HG02970 (cell line): Measurements from ENCODE around the gene CRYGN.

Experiments used
- ATAC-seq: cut with Tn5 transposase; IDR thresholded peaks from one replicate; pipeline ENCODE4 v1.9.1; 2021; ENCODE audit warnings: mild to moderate bottlenecking, moderate library complexity, moderate number of reproducible peaks; ENCODE audit not compliant: unreplicated experiment, low FRiP score

Gene CRYGN

GRCh38 chr7:151428378-151429236 is 11.3 kb downstream of the CRYGN start:
- no peak for ATAC-seq

DNA sequence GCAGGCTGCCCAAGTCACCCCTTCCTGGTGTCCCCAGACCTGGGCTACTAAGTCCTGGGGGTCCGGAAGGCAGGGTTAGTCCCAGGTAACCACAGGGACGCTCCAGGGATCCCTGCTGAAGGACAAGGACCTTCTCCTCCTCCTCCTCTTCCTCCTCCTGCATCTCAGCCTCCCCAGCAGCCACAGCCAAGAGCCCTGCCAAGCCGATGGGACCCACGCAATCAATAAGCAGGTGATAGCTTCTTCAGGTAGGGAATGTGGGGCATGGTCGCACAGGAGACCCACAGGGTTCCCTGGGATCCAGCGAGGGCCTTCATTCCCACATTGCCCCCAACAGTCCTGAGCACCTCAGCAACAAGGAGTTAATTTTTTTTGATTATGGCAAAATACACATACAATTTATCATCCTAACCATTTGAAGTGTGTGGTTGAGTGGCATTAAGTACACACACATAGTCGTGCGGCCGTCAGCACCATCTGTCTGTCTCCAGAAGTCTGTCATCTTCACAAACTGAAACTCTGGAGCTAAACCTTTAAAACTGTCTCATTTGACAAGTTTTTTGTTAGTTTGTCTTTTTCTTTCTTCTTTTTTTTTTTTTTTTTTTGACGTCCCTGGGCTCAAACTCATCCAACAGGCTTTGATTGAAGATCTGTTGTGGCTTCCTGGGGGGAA is 12.1 kb downstream of the CRYGN start:
- ATAC-seq: no peak

GRCh38 chr7:151426904-151427704 is 12.8 kb downstream of the CRYGN start:
- no peak for ATAC-seq

- ATAC-seq: no peak
These were observed 13.5 kb downstream of the CRYGN start for GRCh38 chr7:151426441-151426903.

GRCh38 chr7:151425670-151426440 is 14.1 kb downstream of the CRYGN start:
- no peak for ATAC-seq

DNA sequence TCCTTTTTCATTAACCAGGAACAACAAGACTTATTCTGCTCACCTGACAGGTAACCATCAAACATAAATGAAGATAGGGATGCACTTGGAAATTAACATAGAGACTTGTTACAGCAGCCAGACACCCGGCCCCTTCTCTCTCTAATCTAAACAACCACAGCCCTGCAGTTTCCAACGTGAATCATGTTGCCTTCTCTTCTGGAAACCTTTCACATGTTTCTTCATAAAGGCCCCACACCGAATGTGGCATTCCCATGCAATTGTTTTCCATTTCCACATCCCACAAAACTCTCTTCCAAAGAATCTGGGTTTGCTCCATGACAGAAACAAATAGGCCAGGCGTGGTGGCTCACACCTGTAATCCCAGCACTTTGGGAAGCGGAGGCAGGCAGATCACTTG is 15.1 kb downstream of the CRYGN start:
- no peak for ATAC-seq

GRCh38 chr7:151423936-151424335 is 16.0 kb downstream of the CRYGN start:
- no peak for ATAC-seq

- no peak for ATAC-seq
These were observed 16.7 kb downstream of the CRYGN start for GRCh38 chr7:151423226-151423625.

GRCh38 chr7:151422212-151422611 is 17.7 kb downstream of the CRYGN start:
- no peak for ATAC-seq

DNA sequence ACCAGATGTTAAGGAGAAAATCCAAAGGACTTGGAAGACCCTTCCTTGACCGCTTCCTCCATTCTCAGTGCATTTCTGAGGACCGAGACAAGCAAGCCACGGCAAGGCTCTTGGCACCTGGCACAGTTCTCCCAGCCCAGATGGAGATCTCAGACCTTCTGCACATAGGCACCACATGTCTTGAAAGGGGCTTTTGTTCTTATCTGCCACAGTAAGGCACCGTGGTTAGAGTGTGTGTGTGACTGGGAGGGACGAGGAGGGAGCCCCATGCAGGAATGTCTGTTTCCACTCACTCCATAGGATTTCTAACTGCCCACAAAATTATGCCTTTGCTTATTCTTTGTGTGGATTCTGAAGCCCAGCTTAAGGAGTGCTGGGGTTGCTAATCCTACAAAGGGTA is 19.8 kb downstream of the CRYGN start:
- no peak for ATAC-seq

- no peak for ATAC-seq
These were observed 23.0 kb downstream of the CRYGN start for GRCh38 chr7:151416941-151417315.

DNA sequence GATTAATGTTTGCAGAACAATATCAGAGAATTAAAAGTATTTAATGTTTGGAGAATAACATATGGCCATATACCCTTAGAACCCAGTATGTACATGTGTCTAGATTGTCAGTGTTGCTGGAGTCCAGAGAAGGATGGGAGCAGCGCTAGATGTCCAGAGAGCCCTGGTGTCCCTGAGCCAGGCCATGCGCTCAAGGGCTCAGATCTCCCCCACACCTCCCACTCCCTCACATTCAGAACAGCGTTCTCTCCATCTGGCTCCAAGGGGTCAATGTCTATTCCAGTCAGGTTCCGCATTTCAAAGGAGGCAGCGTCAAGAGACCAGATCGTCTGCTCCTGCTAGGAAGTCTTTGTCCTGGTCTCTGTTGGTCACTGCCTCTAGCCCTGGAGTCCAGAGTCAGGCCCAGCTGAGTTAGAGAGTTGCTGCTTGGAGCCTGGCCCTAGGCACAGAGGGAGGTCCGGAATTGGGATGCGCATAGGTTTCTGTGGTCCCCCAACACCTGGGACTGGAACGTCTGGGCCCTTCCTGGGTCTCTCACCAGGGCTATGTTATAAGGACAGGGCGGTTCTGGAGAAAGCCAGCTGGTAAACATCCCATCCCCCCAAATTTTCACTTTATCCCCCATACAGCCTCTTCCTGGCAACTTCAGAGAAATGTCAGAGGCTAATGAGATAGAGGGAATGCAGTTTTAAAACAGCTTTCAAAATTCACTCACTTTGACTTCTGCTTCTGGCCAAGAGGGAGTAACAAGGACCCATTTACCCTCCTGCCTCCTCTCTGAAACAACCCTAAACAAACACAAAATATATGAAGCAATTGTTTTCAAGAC is 23.6 kb downstream of the CRYGN start:
- no peak for ATAC-seq

DNA sequence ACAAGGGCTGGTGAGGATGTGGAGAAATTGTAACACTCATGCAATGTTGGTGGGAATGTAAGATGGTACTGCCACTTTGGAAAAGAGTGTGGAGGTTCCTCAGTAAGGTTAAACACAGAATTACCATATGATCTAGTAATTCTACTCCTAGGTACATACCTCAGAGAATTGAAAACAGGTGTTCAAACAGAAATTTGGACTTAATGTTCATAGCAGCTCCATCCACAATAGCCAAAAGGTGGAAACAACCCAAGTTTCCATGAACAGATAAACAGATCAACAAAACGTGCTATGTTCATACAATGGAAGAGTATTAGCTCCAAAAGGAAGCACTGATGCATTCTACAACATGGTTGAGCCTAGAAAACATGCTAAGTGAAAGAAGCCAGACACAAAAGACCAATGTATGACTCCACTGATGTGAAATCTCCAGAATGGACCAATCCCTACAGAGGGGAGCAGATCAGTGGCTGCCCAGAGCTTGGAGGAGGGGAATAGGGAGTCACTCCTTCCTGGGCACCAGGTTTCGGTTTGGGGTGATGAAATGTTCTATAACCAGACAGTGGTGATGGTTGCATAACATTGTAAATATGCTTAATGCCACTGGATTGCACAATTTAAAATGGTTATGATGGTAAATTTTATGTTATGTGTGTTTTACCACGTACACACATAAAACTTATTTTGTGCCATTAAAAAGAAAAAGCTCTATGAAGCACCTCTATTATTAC is 24.4 kb downstream of the CRYGN start:
- ATAC-seq: no peak

DNA sequence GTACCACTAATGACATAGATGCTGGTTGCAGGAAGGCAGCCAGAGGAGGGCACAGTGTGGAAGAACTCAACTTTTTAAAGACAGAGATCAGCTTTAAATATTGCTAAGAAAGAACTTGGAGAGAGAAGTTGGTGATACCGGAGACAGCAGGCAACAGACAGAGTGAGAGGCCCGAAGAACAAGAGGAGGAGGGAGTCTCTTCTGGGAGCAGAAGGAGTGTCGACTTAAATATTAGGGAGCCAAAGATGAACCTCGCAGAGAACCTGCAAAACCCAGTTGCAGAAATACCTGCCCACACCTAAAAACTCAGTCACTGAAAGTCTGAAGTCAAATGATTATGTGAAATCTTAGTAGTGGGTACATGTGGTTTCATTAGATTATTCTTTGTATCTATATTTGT is 26.7 kb downstream of the CRYGN start:
- ATAC-seq: no peak

GRCh38 chr7:151412318-151412717 is 27.6 kb downstream of the CRYGN start:
- ATAC-seq: no peak

- no peak for ATAC-seq
These were observed 28.4 kb downstream of the CRYGN start for GRCh38 chr7:151411551-151411950.

DNA sequence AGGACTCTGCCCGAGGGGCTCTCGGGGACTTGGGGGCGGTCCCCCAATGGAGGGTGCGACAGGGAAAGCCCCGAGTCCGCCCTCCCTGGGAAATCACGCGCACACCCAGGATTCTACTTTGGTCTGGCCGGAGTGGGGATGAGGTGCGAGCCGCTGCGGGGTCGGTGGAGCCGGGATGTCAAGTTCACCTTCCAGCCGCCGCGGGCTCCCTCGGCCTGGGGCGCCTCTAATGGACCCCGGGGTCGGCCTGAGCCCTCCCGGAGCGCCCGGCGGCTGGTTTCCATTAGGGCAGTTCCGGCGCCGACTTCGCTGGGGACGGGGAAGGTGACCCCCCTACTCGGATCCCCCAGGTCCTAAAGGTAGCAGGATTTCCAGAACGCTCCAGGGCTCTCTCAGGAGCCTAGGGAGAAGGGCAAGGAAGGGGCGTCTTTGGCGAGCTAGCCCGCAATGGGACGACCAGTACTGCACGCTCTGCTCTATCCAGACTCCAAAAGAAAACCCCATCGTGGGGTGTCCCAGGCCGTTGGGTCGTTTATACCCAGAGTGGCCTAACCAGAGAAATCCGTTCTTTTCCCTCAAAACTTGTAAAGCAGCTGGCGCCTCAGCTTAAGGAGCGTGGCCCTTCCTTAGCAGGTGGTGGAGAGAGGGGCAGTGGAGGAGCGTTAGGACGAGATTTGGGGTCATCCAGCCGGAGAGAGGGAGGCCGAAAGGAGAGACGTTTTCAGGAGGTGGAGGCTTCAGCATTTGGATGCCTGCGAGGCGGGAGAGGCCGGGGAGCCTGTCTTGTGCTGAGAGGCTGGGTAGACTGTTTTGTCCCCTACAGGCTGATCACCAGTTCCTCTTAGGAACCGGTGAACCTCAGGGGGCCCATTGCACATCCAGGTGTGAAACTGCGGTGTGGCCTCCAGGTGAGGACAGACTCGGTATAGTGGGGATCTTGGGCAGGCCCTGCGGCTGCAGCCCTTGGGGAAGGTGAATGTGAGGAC is 29.2 kb downstream of the CRYGN start:
- ATAC-seq: no peak
